Astrocyte of the cerebellum (primary cell): ENCODE results near the gene DNAJA3.
A peak's percentile ranks its signal among the peaks of the same experiment; 100 is the strongest.

Source experiments
- DNase-seq: peaks from one replicate; pipeline ENCODE4 v3.0.0-alpha.2; 2011; ENCODE audit warnings: low read depth
- H3K4me3 ChIP-seq: 2 replicates; pipeline ENCODE4 v1.5.1; 2011; ENCODE audit warnings: mild to moderate bottlenecking, low read depth, low read length, moderate library complexity
- CTCF ChIP-seq: IDR thresholded peaks from 2 replicates; pipeline ENCODE4 v1.5.1; 2012; ENCODE audit warnings: low read length, low read depth, moderate library complexity, mild to moderate bottlenecking; ENCODE audit errors: missing control alignments
- in situ Hi-C: cut with HindIII; loops from 2 replicates; pipeline ENCODE4 v1.10.0; 2017; ENCODE audit warnings: low sequenced_read_pairs

The DNAJA3 gene

GRCh38 chr16:4425378-4426020, at the start of gene DNAJA3:
TSS of gene DNAJA3 (plus strand) at chr16:4425868. CDS start at chr16:4425882, 14 bp downstream.
- DNase-seq, result peak; percentile 86
- in situ Hi-C loops, result no loop called here
- TF ChIP-seq CTCF, result no peak
- peak within 1 kb of the TSS; percentile 97 for H3K4me3 ChIP-seq

- peak; percentile 71 for DNase-seq
- TF ChIP-seq CTCF, result no peak
- in situ Hi-C loops, result no loop called here
- H3K4me3 ChIP-seq, result peak overlapping the region; percentile 10
Measured at GRCh38 chr16:4376126-4376892, 49.4 kb upstream of the DNAJA3 start.

GRCh38 chr16:4376893-4377572, 48.6 kb upstream of the DNAJA3 start:
- no peak for DNase-seq
- no peak overlapping the region for H3K4me3 ChIP-seq
- in situ Hi-C loops, result no loop called here
- TF ChIP-seq CTCF, result no peak

GRCh38 chr16:4377573-4378154, 48.0 kb upstream of the DNAJA3 start:
- in situ Hi-C loops, result no loop called here
- no peak for DNase-seq
- no peak overlapping the region for H3K4me3 ChIP-seq
- peak; percentile 40 for TF ChIP-seq CTCF

GRCh38 chr16:4378161-4378666, 47.5 kb upstream of the DNAJA3 start:
- in situ Hi-C loops, result no loop called here

More at GRCh38 chr16:4378161-4378666, 47.5 kb upstream of the DNAJA3 start:
- DNase-seq, result no peak
- no peak for TF ChIP-seq CTCF
- no peak overlapping the region for H3K4me3 ChIP-seq
